T-helper 2 cell treated with Interferon-gamma antibody and Interleukin-4, amounts not matched to agents 100 ng/mL and 5 ng/mL, for 36 hours (primary cell): ENCODE measurements around the gene ZNF275. TPM values are rescaled to one million over a fixed set of nuclear protein-coding genes. Genes with fewer than 3 reads are reported as not detected.
"Not testable (repeated sequence)": the region's sequence is repeated elsewhere in the genome, so short reads cannot be mapped to it uniquely, and the experiment has no call there.

Source experiments
- intact Hi-C: fragments of 100-400 bp; cut with micrococcal nuclease; formaldehyde crosslinking; loops from one replicate; pipeline ENCODE4 v1.15.1; 2023
- total RNA-seq: library from RNA; stranded (reverse); gene quantifications from 2 replicates; pipeline ENCODE4 v1.2.3, GENCODE V29; 2022

Gene ZNF275
- total RNA-seq, 1 donor from 2014 or later = 20.7 TPM

GRCh38 chrX:153318811-153319210 is 15.1 kb upstream of the ZNF275 start:
- intact Hi-C loops = no loop called here

- intact Hi-C loops = no loop called here
Measured at GRCh38 chrX:153319295-153320046, 14.5 kb upstream of the ZNF275 start.

GRCh38 chrX:153320047-153320443 is 13.9 kb upstream of the ZNF275 start:
- intact Hi-C loops = not testable (repeated sequence)

- intact Hi-C loops = no loop called here
Measured at GRCh38 chrX:153320555-153321184, 13.3 kb upstream of the ZNF275 start.

GRCh38 chrX:153321381-153322124 is 12.4 kb upstream of the ZNF275 start, which contains the start of gene PNMA6F:
TSS of gene PNMA6F (minus strand) at chrX:153321767. CDS start at chrX:153320674, 1,093 bp downstream.
- intact Hi-C loops = no loop called here

- intact Hi-C loops = no loop called here
Measured at GRCh38 chrX:153327561-153327960, 6.4 kb upstream of the ZNF275 start.

- intact Hi-C loops = loop anchor here (5.0 to 10.0 kb wide), 2 partner anchors 264 to 378 kb away; partner anchors contain the start of gene CCNQ
Measured at GRCh38 chrX:153333266-153333665, 687 bp upstream of the ZNF275 start.

- intact Hi-C loops = loop anchor here (1.0 to 10.0 kb wide), 3 partner anchors 9 to 380 kb away; partner anchors contain the start of gene CCNQ
Measured at GRCh38 chrX:153334654-153335295, 822 bp downstream of the ZNF275 start.

- intact Hi-C loops = loop anchor here (10.0 kb wide), 1 partner anchor 382 kb away; no protein-coding TSS in a partner anchor
Measured at GRCh38 chrX:153336121-153336894, 2.4 kb downstream of the ZNF275 start.

GRCh38 chrX:153336988-153337387 is 3.0 kb downstream of the ZNF275 start:
- intact Hi-C loops = loop anchor here (10.0 kb wide), 1 partner anchor 382 kb away; no protein-coding TSS in a partner anchor

- intact Hi-C loops = loop anchor here (10.0 kb wide), 1 partner anchor 384 kb away; no protein-coding TSS in a partner anchor
Measured at GRCh38 chrX:153338836-153339235, 4.9 kb downstream of the ZNF275 start.

GRCh38 chrX:153339662-153340061 is 5.7 kb downstream of the ZNF275 start:
- intact Hi-C loops = loop anchor here (10.0 kb wide), 1 partner anchor 385 kb away; no protein-coding TSS in a partner anchor

GRCh38 chrX:153340111-153340510 is 6.2 kb downstream of the ZNF275 start:
- intact Hi-C loops = no loop called here

- intact Hi-C loops = loop anchor here (1.0 kb wide), 1 partner anchor 9 kb away; the partner anchor contains the start of gene ZNF275
Measured at GRCh38 chrX:153342762-153343558, 9.0 kb downstream of the ZNF275 start.

GRCh38 chrX:153343674-153344073 is 9.7 kb downstream of the ZNF275 start:
- intact Hi-C loops = loop anchor here (1.0 kb wide), 1 partner anchor 9 kb away; the partner anchor contains the start of gene ZNF275

GRCh38 chrX:153347530-153347929 is 13.6 kb downstream of the ZNF275 start:
- intact Hi-C loops = no loop called here

GRCh38 chrX:153348421-153348820 is 14.5 kb downstream of the ZNF275 start:
- intact Hi-C loops = no loop called here

GRCh38 chrX:153349952-153350351 is 16.0 kb downstream of the ZNF275 start:
- intact Hi-C loops = no loop called here

GRCh38 chrX:153351981-153352380 is 18.0 kb downstream of the ZNF275 start:
- intact Hi-C loops = no loop called here
